Mesothelial cell of epicardium (in vitro differentiated cells): ENCODE results near the gene TRAFD1. TPM values are rescaled to one million over a fixed set of nuclear protein-coding genes. Genes with fewer than 3 reads are reported as not detected.

Source experiments
- DNase-seq, 2 experiments: peaks; one replicate each; pipeline ENCODE4 v3.0.0; 2021; ENCODE audit warnings: low spot score in 2 of 2; ENCODE audit not compliant: unreplicated experiment in 2 of 2
- H3K27ac Mint-ChIP-seq: 2 replicates; pipeline ENCODE4 v1.8.0; 2021; ENCODE audit warnings: mixed read lengths
- H3K27me3 Mint-ChIP-seq: 2 replicates; pipeline ENCODE4 v1.8.0; 2021; ENCODE audit warnings: low read depth, mixed read lengths
- H3K36me3 Mint-ChIP-seq: 2 replicates; pipeline ENCODE4 v1.8.0; 2021; ENCODE audit warnings: mixed read lengths
- H3K4me1 Mint-ChIP-seq: 2 replicates; pipeline ENCODE4 v1.8.0; 2021; ENCODE audit warnings: mixed read lengths
- H3K4me3 Mint-ChIP-seq: 2 replicates; pipeline ENCODE4 v1.8.0; 2021; ENCODE audit warnings: mild to moderate bottlenecking, moderate library complexity, mixed read lengths
- H3K9me3 Mint-ChIP-seq: 2 replicates; pipeline ENCODE4 v1.8.0; 2021; ENCODE audit warnings: mixed read lengths
- CTCF ChIP-seq: fragments of 200-600 bp; sonication (generic); IDR thresholded peaks from one replicate; pipeline ENCODE4 v1.5.0; 2021; ENCODE audit warnings: antibody characterized with exemption; ENCODE audit not compliant: unreplicated experiment
- total RNA-seq: library from RNA; stranded (reverse); gene quantifications from 3 replicates; pipeline ENCODE4 v1.2.1, GENCODE V29; 2021

The TRAFD1 gene, protein sequence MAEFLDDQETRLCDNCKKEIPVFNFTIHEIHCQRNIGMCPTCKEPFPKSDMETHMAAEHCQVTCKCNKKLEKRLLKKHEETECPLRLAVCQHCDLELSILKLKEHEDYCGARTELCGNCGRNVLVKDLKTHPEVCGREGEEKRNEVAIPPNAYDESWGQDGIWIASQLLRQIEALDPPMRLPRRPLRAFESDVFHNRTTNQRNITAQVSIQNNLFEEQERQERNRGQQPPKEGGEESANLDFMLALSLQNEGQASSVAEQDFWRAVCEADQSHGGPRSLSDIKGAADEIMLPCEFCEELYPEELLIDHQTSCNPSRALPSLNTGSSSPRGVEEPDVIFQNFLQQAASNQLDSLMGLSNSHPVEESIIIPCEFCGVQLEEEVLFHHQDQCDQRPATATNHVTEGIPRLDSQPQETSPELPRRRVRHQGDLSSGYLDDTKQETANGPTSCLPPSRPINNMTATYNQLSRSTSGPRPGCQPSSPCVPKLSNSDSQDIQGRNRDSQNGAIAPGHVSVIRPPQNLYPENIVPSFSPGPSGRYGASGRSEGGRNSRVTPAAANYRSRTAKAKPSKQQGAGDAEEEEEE
- 35.0 to 36.5 TPM (median 36.1 TPM) in 3 replicates for total RNA-seq

- TF ChIP-seq CTCF: no peak
- H3K27ac Mint-ChIP-seq: peak within 1 kb of the TSS; percentile 82
Observed at GRCh38 chr12:112125250-112125999, at the start of gene TRAFD1. TSS of gene TRAFD1 (plus strand) at chr12:112125560. CDS start at chr12:112130523, 4,963 bp downstream.

GRCh38 chr12:112087055-112087850 is 38.1 kb upstream of the TRAFD1 start:
- Mint-ChIP-seq H3K4me3 (no peak overlapping the region), H3K4me1 (no peaks in the 10 kb centered on the region), H3K9me3 (no peaks in the 10 kb centered on the region), H3K36me3 (peaks cover 23% of the 10 kb centered on the region), H3K27ac (peak overlapping the region; percentile 30), H3K27me3 (no peaks in the 10 kb centered on the region)
- TF ChIP-seq CTCF: peak; percentile 64
- DNase-seq: no peak

More at GRCh38 chr12:112125250-112125999, at the start of gene TRAFD1:
- Mint-ChIP-seq H3K4me1 (peaks cover 26% of the 10 kb centered on the region), H3K27me3 (no peaks in the 10 kb centered on the region), H3K9me3 (no peaks in the 10 kb centered on the region), H3K36me3 (no peaks in the 10 kb centered on the region), H3K4me3 (peak within 1 kb of the TSS; percentile 85)
- peak; percentile 94 to 99 for DNase-seq

DNA sequence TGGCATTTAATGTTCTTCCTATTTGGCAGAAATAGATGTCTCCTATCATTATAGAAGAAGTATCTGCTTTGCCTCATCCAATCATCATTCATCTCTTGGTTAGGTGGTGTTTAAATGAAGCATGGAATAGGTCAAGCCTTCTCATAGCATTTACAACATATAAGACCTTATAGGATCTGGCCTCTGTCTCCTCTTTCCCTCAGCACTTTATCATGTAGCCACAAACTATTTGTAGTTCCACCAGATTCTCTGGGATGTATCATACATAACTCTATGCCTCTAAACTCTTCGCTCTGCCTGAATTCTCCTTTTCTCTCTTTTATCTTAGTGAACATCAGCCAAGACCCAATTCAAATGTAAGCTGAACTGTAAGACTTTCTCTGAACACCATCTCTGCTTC is 37.5 kb upstream of the TRAFD1 start:
- Mint-ChIP-seq H3K27ac (peak overlapping the region; percentile 12), H3K36me3 (peaks cover 21% of the 10 kb centered on the region), H3K4me3 (no peak overlapping the region), H3K4me1 (no peaks in the 10 kb centered on the region), H3K27me3 (no peaks in the 10 kb centered on the region), H3K9me3 (no peaks in the 10 kb centered on the region)
- TF ChIP-seq CTCF: no peak
- DNase-seq: no peak

DNA sequence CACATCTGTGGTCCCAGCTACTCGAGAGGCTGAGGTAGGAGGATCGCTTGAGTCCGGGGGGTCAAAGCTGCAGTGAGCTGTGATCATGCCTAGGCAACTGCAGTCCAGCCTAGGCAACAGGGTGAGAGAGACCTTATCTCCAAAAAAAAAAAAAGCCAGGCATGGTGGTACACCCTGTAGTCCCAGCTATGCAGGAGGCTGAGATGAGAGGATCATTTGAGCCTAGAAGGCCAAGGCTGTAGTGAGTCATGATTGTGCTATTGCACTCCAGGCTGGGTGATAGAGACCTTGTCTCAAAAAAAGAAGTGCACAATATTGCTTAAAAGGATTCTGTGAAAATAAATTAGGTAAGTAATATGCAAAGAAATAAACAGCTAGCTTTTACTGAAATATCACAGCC is 33.8 kb upstream of the TRAFD1 start:
- no peak overlapping the region for H3K27ac Mint-ChIP-seq
- no peak for DNase-seq

More for the DNA sequence above, 33.8 kb upstream of the TRAFD1 start:
- H3K4me1 Mint-ChIP-seq: no peaks in the 10 kb centered on the region
- H3K36me3 Mint-ChIP-seq: peaks cover 16% of the 10 kb centered on the region
- no peak for TF ChIP-seq CTCF
- no peak overlapping the region for H3K4me3 Mint-ChIP-seq
- no peaks in the 10 kb centered on the region for H3K27me3 Mint-ChIP-seq
- no peaks in the 10 kb centered on the region for H3K9me3 Mint-ChIP-seq
